HepG2 (cell line): ENCODE data around the gene DUSP9. TPM values are rescaled to one million over a fixed set of nuclear protein-coding genes. Genes with fewer than 3 reads are reported as not detected.

Experiments
- JARID2 ChIP-seq: sonication (generic); formaldehyde crosslinking; IDR thresholded peaks from 2 replicates; pipeline ENCODE4 v1.8.1; 2023; ENCODE audit warnings: missing genetic modification reagents, inconsistent platforms; ENCODE audit not compliant: insufficient replicate concordance
- PTBP1 ChIP-seq: fragments of 200-400 bp; formaldehyde crosslinking; IDR thresholded peaks from 2 replicates; pipeline ENCODE4 v1.6.1; 2018; ENCODE audit warnings: low read length, low read depth; ENCODE audit not compliant: poor library complexity, severe bottlenecking
- RFXANK ChIP-seq: IDR thresholded peaks from 2 replicates; pipeline ENCODE4 v1.6.1; 2016
- RORA ChIP-seq: sonication (generic); formaldehyde crosslinking; IDR thresholded peaks from 2 replicates; pipeline ENCODE4 v1.5.0; 2020; ENCODE audit warnings: mild to moderate bottlenecking, missing genetic modification reagents, moderate library complexity
- THAP7 ChIP-seq: sonication (generic); formaldehyde crosslinking; IDR thresholded peaks from 2 replicates; pipeline ENCODE4 v1.8.1; 2023; ENCODE audit warnings: mild to moderate bottlenecking, missing genetic modification reagents
- ZNF282 ChIP-seq: fragments of 450-650 bp; IDR thresholded peaks from 2 replicates; pipeline ENCODE4 v1.6.1; 2018; ENCODE audit not compliant: partially characterized antibody
- ZNF598 ChIP-seq: sonication (generic); formaldehyde crosslinking; IDR thresholded peaks from 2 replicates; pipeline ENCODE4 v1.5.1; 2020; ENCODE audit warnings: mild to moderate bottlenecking, missing genetic modification reagents, borderline replicate concordance
- ZSCAN25 ChIP-seq: sonication (generic); formaldehyde crosslinking; IDR thresholded peaks from 2 replicates; pipeline ENCODE4 v1.8.0; 2022; ENCODE audit warnings: mild to moderate bottlenecking, missing genetic modification reagents
- polyA plus RNA-seq, 8 experiments: library from polyadenylated mRNA; depleted of rRNA in 3 of 8; stranded (reverse) in 7 of 8; unstranded in 1 of 8; fragments of >200 nt; fragmentation: Illumina TruSeq in 4 of 8; extraction: Trizol in 4 of 8; gene quantifications; 2 replicates each; pipeline versions ENCODE4 v1.2.1 to v1.2.3, GENCODE V29; 2011 to 2016; ENCODE audit warnings: low read depth in 4 of 8, missing spikeins in 1 of 8, mixed read lengths in 1 of 8; ENCODE audit not compliant: insufficient read depth in 1 of 8
- total RNA-seq, 5 experiments: library from RNA; depleted of rRNA; stranded (reverse); fragments of >200 nt; fragmentation: Illumina TruSeq; extraction: Trizol; gene quantifications; 2 replicates each; pipeline ENCODE4 v1.2.3, GENCODE V29; 2016; ENCODE audit warnings: low read depth in 1 of 5
- TF ChIP-seq, protein P1 (sequence below), 2 experiments: sonication (generic) in 1 of 2; formaldehyde crosslinking in 1 of 2; IDR thresholded peaks; 2 replicates each; pipeline versions ENCODE4 v1.6.1 to v1.9.0; 2014 to 2022; ENCODE audit warnings: antibody characterized with exemption in 1 of 2, borderline replicate concordance in 1 of 2, inconsistent platforms in 1 of 2, low read depth in 1 of 2, missing genetic modification reagents in 1 of 2
- TF ChIP-seq, protein P2 (sequence below): sonication (generic); formaldehyde crosslinking; conservative IDR thresholded peaks from 2 replicates; pipeline ENCODE4 v1.8.0; 2022; ENCODE audit warnings: mild to moderate bottlenecking, moderate library complexity, missing genetic modification reagents
- TF ChIP-seq, protein P3 (sequence below): sonication (generic); formaldehyde crosslinking; IDR thresholded peaks from 2 replicates; pipeline ENCODE4 v1.8.0; 2023; ENCODE audit warnings: mild to moderate bottlenecking, missing genetic modification reagents
- TF ChIP-seq, protein P4 (sequence below): sonication (generic); formaldehyde crosslinking; IDR thresholded peaks from 2 replicates; pipeline ENCODE4 v1.8.0; 2022; ENCODE audit warnings: mild to moderate bottlenecking, missing genetic modification reagents, borderline replicate concordance
- TF ChIP-seq, protein P5 (sequence below): sonication (generic); formaldehyde crosslinking; IDR thresholded peaks from 2 replicates; pipeline ENCODE4 v1.4.0; 2020; ENCODE audit warnings: missing genetic modification reagents

Gene DUSP9
- total and polyA plus RNA-seq, 2 of the 13 experiments (the other 11 are each of a cell fraction or from before 2014, with no cell fraction given) = 235 to 435 TPM

- TF ChIP-seq, protein P1, sequence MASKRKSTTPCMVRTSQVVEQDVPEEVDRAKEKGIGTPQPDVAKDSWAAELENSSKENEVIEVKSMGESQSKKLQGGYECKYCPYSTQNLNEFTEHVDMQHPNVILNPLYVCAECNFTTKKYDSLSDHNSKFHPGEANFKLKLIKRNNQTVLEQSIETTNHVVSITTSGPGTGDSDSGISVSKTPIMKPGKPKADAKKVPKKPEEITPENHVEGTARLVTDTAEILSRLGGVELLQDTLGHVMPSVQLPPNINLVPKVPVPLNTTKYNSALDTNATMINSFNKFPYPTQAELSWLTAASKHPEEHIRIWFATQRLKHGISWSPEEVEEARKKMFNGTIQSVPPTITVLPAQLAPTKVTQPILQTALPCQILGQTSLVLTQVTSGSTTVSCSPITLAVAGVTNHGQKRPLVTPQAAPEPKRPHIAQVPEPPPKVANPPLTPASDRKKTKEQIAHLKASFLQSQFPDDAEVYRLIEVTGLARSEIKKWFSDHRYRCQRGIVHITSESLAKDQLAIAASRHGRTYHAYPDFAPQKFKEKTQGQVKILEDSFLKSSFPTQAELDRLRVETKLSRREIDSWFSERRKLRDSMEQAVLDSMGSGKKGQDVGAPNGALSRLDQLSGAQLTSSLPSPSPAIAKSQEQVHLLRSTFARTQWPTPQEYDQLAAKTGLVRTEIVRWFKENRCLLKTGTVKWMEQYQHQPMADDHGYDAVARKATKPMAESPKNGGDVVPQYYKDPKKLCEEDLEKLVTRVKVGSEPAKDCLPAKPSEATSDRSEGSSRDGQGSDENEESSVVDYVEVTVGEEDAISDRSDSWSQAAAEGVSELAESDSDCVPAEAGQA (IDR thresholded peaks at IDR 0.05; ENCODE audit: low read depth) = no peak
- TF ChIP-seq, protein P1 (CRISPR knock-in tag; IDR thresholded peaks at IDR 0.05; ENCODE audit: borderline replicate concordance) = no peak
- no peak for TF ChIP-seq RFXANK
- TF ChIP-seq RORA = no peak
- TF ChIP-seq, protein P2, sequence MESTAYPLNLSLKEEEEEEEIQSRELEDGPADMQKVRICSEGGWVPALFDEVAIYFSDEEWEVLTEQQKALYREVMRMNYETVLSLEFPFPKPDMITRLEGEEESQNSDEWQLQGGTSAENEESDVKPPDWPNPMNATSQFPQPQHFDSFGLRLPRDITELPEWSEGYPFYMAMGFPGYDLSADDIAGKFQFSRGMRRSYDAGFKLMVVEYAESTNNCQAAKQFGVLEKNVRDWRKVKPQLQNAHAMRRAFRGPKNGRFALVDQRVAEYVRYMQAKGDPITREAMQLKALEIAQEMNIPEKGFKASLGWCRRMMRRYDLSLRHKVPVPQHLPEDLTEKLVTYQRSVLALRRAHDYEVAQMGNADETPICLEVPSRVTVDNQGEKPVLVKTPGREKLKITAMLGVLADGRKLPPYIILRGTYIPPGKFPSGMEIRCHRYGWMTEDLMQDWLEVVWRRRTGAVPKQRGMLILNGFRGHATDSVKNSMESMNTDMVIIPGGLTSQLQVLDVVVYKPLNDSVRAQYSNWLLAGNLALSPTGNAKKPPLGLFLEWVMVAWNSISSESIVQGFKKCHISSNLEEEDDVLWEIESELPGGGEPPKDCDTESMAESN (CRISPR knock-in tag) = no peak
- TF ChIP-seq ZSCAN25 = no peak
- no peak for TF ChIP-seq JARID2 (CRISPR knock-in tag)
- TF ChIP-seq ZNF598 (CRISPR knock-in tag) = no peak
- TF ChIP-seq, protein P3, sequence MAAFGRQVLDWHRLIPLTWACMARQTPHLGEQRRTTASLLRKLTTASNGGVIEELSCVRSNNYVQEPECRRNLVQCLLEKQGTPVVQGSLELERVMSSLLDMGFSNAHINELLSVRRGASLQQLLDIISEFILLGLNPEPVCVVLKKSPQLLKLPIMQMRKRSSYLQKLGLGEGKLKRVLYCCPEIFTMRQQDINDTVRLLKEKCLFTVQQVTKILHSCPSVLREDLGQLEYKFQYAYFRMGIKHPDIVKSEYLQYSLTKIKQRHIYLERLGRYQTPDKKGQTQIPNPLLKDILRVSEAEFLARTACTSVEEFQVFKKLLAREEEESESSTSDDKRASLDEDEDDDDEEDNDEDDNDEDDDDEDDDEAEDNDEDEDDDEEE (CRISPR knock-in tag) = no peak
- TF ChIP-seq PTBP1 = no peak
- no peak for TF ChIP-seq ZNF282
- TF ChIP-seq, protein P4, sequence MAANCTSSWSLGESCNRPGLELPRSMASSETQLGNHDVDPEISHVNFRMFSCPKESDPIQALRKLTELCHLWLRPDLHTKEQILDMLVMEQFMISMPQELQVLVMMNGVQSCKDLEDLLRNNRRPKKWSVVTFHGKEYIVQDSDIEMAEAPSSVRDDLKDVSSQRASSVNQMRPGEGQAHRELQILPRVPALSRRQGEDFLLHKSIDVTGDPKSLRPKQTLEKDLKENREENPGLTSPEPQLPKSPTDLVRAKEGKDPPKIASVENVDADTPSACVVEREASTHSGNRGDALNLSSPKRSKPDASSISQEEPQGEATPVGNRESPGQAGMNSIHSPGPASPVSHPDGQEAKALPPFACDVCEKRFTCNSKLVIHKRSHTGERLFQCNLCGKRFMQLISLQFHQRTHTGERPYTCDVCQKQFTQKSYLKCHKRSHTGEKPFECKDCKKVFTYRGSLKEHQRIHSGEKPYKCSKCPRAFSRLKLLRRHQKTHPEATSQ (CRISPR knock-in tag) = no peak
- TF ChIP-seq THAP7 = no peak
- TF ChIP-seq, protein P5, sequence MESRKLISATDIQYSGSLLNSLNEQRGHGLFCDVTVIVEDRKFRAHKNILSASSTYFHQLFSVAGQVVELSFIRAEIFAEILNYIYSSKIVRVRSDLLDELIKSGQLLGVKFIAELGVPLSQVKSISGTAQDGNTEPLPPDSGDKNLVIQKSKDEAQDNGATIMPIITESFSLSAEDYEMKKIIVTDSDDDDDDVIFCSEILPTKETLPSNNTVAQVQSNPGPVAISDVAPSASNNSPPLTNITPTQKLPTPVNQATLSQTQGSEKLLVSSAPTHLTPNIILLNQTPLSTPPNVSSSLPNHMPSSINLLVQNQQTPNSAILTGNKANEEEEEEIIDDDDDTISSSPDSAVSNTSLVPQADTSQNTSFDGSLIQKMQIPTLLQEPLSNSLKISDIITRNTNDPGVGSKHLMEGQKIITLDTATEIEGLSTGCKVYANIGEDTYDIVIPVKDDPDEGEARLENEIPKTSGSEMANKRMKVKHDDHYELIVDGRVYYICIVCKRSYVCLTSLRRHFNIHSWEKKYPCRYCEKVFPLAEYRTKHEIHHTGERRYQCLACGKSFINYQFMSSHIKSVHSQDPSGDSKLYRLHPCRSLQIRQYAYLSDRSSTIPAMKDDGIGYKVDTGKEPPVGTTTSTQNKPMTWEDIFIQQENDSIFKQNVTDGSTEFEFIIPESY (CRISPR knock-in tag) = peak; percentile 89
Observed at GRCh38 chrX:153610836-153611213, 36.2 kb upstream of the DUSP9 start (continued).
